Activated CD8-positive, alpha-beta memory T cell treated with anti-CD3 and anti-CD28 coated beads, Interleukin-2, amount 50 U/mL, for 4 hours (primary cell): ENCODE measurements around the gene HNRNPA1.
"Not testable (repeated sequence)": the region's sequence is repeated elsewhere in the genome, so short reads cannot be mapped to it uniquely, and the experiment has no call there.

ENCODE experiments used
- DNase-seq: peaks from one replicate; pipeline ENCODE4 v3.0.0-alpha.2; 2020

The HNRNPA1 gene

GRCh38 chr12:54280468-54281260, at the start of gene HNRNPA1:
HNRNPA1 (plus strand) TSS chr12:54280726; CDS start chr12:54280808, 82 bp downstream.
- peak; percentile 88 for DNase-seq

- not testable (repeated sequence) for DNase-seq
Observed at GRCh38 chr12:54231269-54231668, 49.3 kb upstream of the HNRNPA1 start.

- DNase-seq, result no peak
Observed at GRCh38 chr12:54232790-54233189, 47.7 kb upstream of the HNRNPA1 start.

- no peak for DNase-seq
Observed at GRCh38 chr12:54238531-54238930, 42.0 kb upstream of the HNRNPA1 start.

- DNase-seq, result no peak
Observed at GRCh38 chr12:54239620-54240019, 40.9 kb upstream of the HNRNPA1 start.

- no peak for DNase-seq
Observed at GRCh38 chr12:54240129-54240528, 40.4 kb upstream of the HNRNPA1 start.

- no peak for DNase-seq
Observed at GRCh38 chr12:54240971-54241588, 39.4 kb upstream of the HNRNPA1 start.

- no peak for DNase-seq
Observed at GRCh38 chr12:54246011-54246641, 34.4 kb upstream of the HNRNPA1 start.

- no peak for DNase-seq
Observed at GRCh38 chr12:54249489-54249888, 31.0 kb upstream of the HNRNPA1 start.

GRCh38 chr12:54251667-54252284, 28.8 kb upstream of the HNRNPA1 start:
- DNase-seq, result no peak

- no peak for DNase-seq
Observed at GRCh38 chr12:54253240-54253639, 27.3 kb upstream of the HNRNPA1 start.

GRCh38 chr12:54257332-54257731, 23.2 kb upstream of the HNRNPA1 start:
- no peak for DNase-seq

GRCh38 chr12:54258201-54258681, 22.3 kb upstream of the HNRNPA1 start:
- no peak for DNase-seq

- peak; percentile 37 for DNase-seq
Observed at GRCh38 chr12:54259194-54260011, 21.1 kb upstream of the HNRNPA1 start.

GRCh38 chr12:54261815-54262402, 18.6 kb upstream of the HNRNPA1 start:
- DNase-seq, result no peak

- no peak for DNase-seq
Observed at GRCh38 chr12:54262403-54262925, 18.1 kb upstream of the HNRNPA1 start.

- DNase-seq, result no peak
Observed at GRCh38 chr12:54265364-54265812, 15.1 kb upstream of the HNRNPA1 start.

GRCh38 chr12:54266852-54267251, 13.7 kb upstream of the HNRNPA1 start:
- DNase-seq, result no peak

GRCh38 chr12:54270345-54270744, 10.2 kb upstream of the HNRNPA1 start:
- DNase-seq, result no peak

- no peak for DNase-seq
Observed at GRCh38 chr12:54272214-54272613, 8.3 kb upstream of the HNRNPA1 start.

GRCh38 chr12:54273981-54274380, 6.5 kb upstream of the HNRNPA1 start:
- no peak for DNase-seq

GRCh38 chr12:54276368-54276767, 4.2 kb upstream of the HNRNPA1 start:
- DNase-seq, result no peak
